LNCaP clone FGC (cell line): ENCODE data around the gene LMAN2.
A peak's percentile ranks its signal among the peaks of the same experiment; 100 is the strongest.

Experiments used
- DNase-seq: peaks from one replicate; pipeline ENCODE4 v3.0.0-alpha.2; 2011; ENCODE audit warnings: low read depth
- H3K4me3 ChIP-seq: 2 replicates; pipeline ENCODE4 v1.5.1; 2011; ENCODE audit warnings: mild to moderate bottlenecking, low read depth, low read length, control low read depth
- TF ChIP-seq, protein P1 (sequence below): IDR thresholded peaks from 2 replicates; pipeline ENCODE4 v1.5.1; 2012; ENCODE audit warnings: mild to moderate bottlenecking; ENCODE audit not compliant: control insufficient read depth, insufficient read depth; ENCODE audit errors: extremely low read depth

The LMAN2 gene

GRCh38 chr5:177336112-177336511 is 15.4 kb downstream of the LMAN2 start:
- no peak for DNase-seq
- TF ChIP-seq, protein P1, sequence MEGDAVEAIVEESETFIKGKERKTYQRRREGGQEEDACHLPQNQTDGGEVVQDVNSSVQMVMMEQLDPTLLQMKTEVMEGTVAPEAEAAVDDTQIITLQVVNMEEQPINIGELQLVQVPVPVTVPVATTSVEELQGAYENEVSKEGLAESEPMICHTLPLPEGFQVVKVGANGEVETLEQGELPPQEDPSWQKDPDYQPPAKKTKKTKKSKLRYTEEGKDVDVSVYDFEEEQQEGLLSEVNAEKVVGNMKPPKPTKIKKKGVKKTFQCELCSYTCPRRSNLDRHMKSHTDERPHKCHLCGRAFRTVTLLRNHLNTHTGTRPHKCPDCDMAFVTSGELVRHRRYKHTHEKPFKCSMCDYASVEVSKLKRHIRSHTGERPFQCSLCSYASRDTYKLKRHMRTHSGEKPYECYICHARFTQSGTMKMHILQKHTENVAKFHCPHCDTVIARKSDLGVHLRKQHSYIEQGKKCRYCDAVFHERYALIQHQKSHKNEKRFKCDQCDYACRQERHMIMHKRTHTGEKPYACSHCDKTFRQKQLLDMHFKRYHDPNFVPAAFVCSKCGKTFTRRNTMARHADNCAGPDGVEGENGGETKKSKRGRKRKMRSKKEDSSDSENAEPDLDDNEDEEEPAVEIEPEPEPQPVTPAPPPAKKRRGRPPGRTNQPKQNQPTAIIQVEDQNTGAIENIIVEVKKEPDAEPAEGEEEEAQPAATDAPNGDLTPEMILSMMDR, result peak; percentile 25
- H3K4me3 ChIP-seq, result no peak overlapping the region

DNA sequence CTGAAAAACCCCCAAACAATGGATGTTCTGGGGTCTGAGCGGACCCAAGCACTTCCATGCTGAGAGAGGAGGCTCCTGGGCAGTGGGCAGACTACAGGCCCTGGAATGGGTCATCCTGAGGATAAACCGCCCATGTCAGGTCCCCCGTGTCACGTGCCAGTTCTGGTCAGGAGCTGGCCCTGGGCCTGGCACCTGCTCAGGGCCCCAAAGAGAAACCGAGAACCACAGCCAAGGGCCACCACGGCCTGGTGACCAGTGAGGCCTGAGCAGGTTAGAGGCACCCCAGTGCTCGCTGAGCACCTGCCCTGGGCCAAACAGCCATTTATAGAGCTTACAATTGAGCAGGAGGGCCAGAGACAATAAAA is 15.8 kb downstream of the LMAN2 start:
- H3K4me3 ChIP-seq, result no peak overlapping the region
- TF ChIP-seq, protein P1, result no peak
- no peak for DNase-seq

GRCh38 chr5:177334781-177335700 is 16.4 kb downstream of the LMAN2 start:
- H3K4me3 ChIP-seq, result no peak overlapping the region
- TF ChIP-seq, protein P1, result no peak
- no peak for DNase-seq

GRCh38 chr5:177334155-177334551 is 17.3 kb downstream of the LMAN2 start:
- DNase-seq, result no peak
- TF ChIP-seq, protein P1, result no peak
- H3K4me3 ChIP-seq, result no peak overlapping the region

DNA sequence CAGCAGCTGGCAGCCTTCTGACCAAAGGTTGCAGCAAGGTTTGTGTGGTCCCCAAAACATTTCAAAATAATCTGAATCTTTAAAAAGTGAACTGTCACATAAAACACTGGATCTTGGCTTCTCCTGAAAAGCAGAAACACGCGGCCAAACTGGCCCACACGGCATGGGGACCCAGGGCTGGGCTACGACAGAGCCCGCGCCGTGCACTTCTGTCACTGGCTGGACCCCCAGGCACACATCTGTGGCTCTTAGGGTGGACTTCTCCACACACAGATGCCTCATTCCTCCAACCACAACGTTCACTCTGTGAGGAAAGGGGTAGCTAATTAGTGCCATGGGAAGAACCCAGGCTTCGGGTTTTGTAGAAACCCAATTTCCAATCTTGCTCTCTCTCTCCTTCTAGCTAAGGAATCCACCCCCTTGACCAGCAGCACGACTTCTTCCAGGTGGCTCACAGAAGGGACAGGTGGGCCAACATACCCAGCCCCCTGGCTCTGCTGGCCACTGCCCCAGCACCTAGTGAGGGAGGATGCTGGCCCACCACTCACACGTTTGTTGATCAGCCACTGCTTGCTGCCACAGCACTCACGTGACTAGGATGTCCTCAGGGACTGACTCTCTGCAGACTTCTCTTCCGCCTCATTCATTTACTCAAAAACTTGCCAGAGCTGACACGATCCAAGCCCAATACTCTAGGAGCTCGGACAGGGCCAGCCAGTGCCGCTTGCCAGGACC is 17.9 kb downstream of the LMAN2 start:
- DNase-seq, result no peak
- H3K4me3 ChIP-seq, result no peak overlapping the region
- TF ChIP-seq, protein P1, result no peak

DNA sequence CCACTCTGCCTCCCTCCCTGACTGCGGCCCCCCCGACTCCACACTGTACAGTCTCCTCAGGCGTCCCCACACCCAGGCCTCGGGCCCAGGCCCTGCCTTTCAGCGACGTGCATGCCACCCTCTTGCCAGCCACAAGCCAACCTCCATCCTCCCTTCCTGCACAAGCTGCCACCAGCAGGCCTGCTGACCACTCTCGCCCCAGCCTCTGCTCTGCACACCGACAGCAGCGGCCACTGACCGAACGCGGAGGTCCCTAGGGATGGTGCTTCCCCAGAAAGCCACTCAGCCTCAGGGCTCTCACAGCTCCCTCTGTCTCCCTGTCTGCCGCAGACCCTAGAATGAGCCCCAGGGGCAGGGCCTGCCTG is 18.6 kb downstream of the LMAN2 start:
- no peak for DNase-seq
- H3K4me3 ChIP-seq, result no peak overlapping the region

More for the DNA sequence above, 18.6 kb downstream of the LMAN2 start:
- TF ChIP-seq, protein P1, result no peak
